Natural killer cell treated with Interleukin-12 subunit alpha and Interleukin-12 subunit beta and Interleukin-15 and Interleukin-18, amount 100 ng/mL, for 72 hours (primary cell): Measurements from ENCODE around the gene SPRN. TPM values are rescaled to one million over a fixed set of nuclear protein-coding genes. Genes with fewer than 3 reads are reported as not detected.

ENCODE experiments used
- ATAC-seq, 2 donors: fragments of 150-1000 bp; cut with Tn5 transposase in 1 of 2; sonication (Bioruptor Pico), chemical (Tn5 transposase) in 1 of 2; 2 replicates each; pipeline ENCODE4 v1.10.0; 2021
- DNase-seq: peaks from one replicate; pipeline ENCODE4 v3.0.0; 2022; ENCODE audit warnings: low spot score
- H3K27ac Mint-ChIP-seq, 2 donors: 1 replicate in 1 of 2; 2 replicates in 1 of 2; pipeline ENCODE4 v1.8.0; 2022; ENCODE audit warnings: mixed read lengths in 2 of 2, mild to moderate bottlenecking in 1 of 2, moderate library complexity in 1 of 2
- H3K27me3 Mint-ChIP-seq, 2 donors: 1 replicate in 1 of 2; 2 replicates in 1 of 2; pipeline ENCODE4 v1.8.0; 2022; ENCODE audit warnings: mixed read lengths in 2 of 2
- H3K36me3 Mint-ChIP-seq: one replicate; pipeline ENCODE4 v1.8.0; 2022; ENCODE audit warnings: mixed read lengths
- H3K4me1 Mint-ChIP-seq, 2 donors: 1 replicate in 1 of 2; 2 replicates in 1 of 2; pipeline ENCODE4 v1.8.0; 2022; ENCODE audit warnings: low read depth in 2 of 2, mixed read lengths in 2 of 2, mild to moderate bottlenecking in 1 of 2
- H3K4me3 Mint-ChIP-seq: one replicate; pipeline ENCODE4 v1.8.0; 2022; ENCODE audit warnings: mixed read lengths
- H3K9me3 Mint-ChIP-seq: 2 replicates; pipeline ENCODE4 v1.8.0; 2022; ENCODE audit warnings: mixed read lengths
- total RNA-seq, 2 donors: library from RNA; stranded (reverse); gene quantifications; one replicate each; pipeline ENCODE4 v1.2.3, GENCODE V29; 2022

Gene SPRN
- total RNA-seq, 2 donors from 2014 or later: not detected

GRCh38 chr10:133375357-133376115 is 48.9 kb downstream of the SPRN start:
- no peak for DNase-seq
- Mint-ChIP-seq H3K27me3 (no peaks in the 10 kb centered on the region), H3K4me3 (peak overlapping the region; percentile 35), H3K9me3 (no peaks in the 10 kb centered on the region), H3K4me1 (peaks cover 6 to 9% of the 10 kb centered on the region in 2 donors), H3K27ac (peak overlapping the region; percentile 15 to 45), H3K36me3 (no peaks in the 10 kb centered on the region)
- ATAC-seq: no peak

DNA sequence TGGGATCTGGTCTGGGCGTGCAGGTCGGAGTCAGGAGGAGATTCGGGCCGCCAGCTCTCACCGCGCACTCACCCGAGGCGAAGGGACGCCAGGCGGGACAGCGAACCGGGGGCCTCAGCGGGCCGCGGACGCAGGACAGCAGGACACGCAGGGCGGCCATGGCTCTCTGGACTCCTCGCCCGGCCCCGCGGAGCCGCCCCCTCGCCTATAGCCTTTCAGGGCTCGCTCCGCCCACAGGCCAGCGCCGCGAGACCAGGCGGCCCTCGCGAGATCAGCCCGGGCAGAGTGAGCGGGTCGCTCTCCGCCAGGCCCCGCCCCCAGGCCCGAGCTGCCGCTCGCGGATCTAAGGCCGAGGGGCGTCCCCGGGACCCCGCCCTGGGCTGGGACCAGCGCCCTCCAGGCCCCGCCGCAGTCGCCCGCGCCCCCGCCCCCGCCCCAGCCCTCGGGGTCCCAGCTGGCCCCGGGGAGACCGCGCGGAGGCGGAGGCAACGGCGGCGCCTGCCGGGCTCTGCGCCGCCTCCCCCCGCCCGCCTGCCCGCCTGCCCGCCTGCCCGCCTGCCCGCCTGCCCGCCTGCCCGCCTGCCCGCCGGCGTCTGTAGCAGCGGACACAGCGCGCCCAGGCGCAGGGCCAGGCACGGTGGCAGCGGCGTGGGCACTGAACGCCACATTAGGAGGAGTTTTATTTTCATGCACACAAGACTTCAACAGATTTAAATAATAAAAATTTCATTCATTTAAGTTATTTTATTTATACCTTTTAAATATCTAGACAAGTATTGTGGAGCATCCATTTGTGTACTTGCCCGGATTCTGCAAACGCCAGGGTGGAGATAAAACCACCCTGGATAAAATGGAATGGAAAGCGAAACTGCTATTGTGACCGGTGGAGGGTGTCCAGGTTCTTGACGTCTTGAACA is 51.0 kb downstream of the SPRN start, which contains the start of gene ECHS1:
Gene ECHS1, minus strand, starts transcription at position 181 of the 917 bp plus-strand sequence. Its CDS starts 21 bp downstream, at position 160.
- Mint-ChIP-seq H3K4me1 (peaks cover 6 to 9% of the 10 kb centered on the region in 2 donors), H3K27ac (peak within 1 kb of the TSS; percentile 11 to 72), H3K36me3 (no peaks in the 10 kb centered on the region), H3K4me3 (peak within 1 kb of the TSS; percentile 89), H3K27me3 (no peaks in the 10 kb centered on the region), H3K9me3 (no peaks in the 10 kb centered on the region)
- DNase-seq (peak; percentile 98), ATAC-seq (peak; percentile 99)

- Mint-ChIP-seq H3K27ac (no peak overlapping the region), H3K4me1 (peaks cover 6 to 9% of the 10 kb centered on the region in 2 donors), H3K27me3 (no peaks in the 10 kb centered on the region), H3K9me3 (no peaks in the 10 kb centered on the region), H3K36me3 (no peaks in the 10 kb centered on the region), H3K4me3 (peak overlapping the region; percentile 79)
- DNase-seq (no peak), ATAC-seq (no peak)
Observed at GRCh38 chr10:133372507-133372906, 51.9 kb downstream of the SPRN start.

Other genes starting within 250 kb of the SPRN start
- gene UTF1, start 194.4 kb downstream of the SPRN start, total RNA-seq: not detected
- not detected for gene VENTX, start 186.8 kb downstream of the SPRN start, total RNA-seq
- 100 to 1,000 TPM; 202 to 211 TPM for gene ADAM8, start 147.8 kb downstream of the SPRN start, total RNA-seq
- 10 to 100 TPM; 53.3 to 58.2 TPM for gene TUBGCP2, start 115.8 kb downstream of the SPRN start, total RNA-seq
- gene ZNF511, start 115.7 kb downstream of the SPRN start, total RNA-seq: 10 to 100 TPM; 38.1 to 73.2 TPM
- not detected for gene CALY, start 87.7 kb downstream of the SPRN start, total RNA-seq
- gene PRAP1, start 77.3 kb downstream of the SPRN start, total RNA-seq: not detected
- 10 to 100 TPM; 11.5 to 11.8 TPM for gene FUOM, start 66.6 kb downstream of the SPRN start, total RNA-seq
- gene ECHS1, start 51.3 kb downstream of the SPRN start, total RNA-seq: 10 to 100 TPM; 44.5 to 52.7 TPM
- 1 to 10 TPM; 2.0 to 2.1 TPM for gene PAOX, start 45.4 kb downstream of the SPRN start, total RNA-seq
- gene MTG1, start 30.5 kb downstream of the SPRN start, total RNA-seq: 100 to 1,000 TPM in 1 of 2 donors, 10 to 100 TPM in 1; 44.2 to 105 TPM
- 1 to 10 TPM; 2.0 to 3.6 TPM for gene SCART1, start 29.3 kb upstream of the SPRN start, total RNA-seq
- gene CYP2E1, start 102.7 kb upstream of the SPRN start, total RNA-seq: under 1 TPM; 0.42 to 0.71 TPM
- gene SYCE1, start 141.0 kb upstream of the SPRN start, total RNA-seq: not detected
- gene FRG2B, start 202.2 kb upstream of the SPRN start, total RNA-seq: not detected